CD4-positive, alpha-beta T cell treated with Interleukin-15 for 4 hours (primary cell): ENCODE results near the gene IPPK.

ENCODE experiments used
- DNase-seq: peaks from one replicate; pipeline ENCODE4 v3.0.0-alpha.2; 2020; ENCODE audit warnings: low spot score

The IPPK gene

DNA sequence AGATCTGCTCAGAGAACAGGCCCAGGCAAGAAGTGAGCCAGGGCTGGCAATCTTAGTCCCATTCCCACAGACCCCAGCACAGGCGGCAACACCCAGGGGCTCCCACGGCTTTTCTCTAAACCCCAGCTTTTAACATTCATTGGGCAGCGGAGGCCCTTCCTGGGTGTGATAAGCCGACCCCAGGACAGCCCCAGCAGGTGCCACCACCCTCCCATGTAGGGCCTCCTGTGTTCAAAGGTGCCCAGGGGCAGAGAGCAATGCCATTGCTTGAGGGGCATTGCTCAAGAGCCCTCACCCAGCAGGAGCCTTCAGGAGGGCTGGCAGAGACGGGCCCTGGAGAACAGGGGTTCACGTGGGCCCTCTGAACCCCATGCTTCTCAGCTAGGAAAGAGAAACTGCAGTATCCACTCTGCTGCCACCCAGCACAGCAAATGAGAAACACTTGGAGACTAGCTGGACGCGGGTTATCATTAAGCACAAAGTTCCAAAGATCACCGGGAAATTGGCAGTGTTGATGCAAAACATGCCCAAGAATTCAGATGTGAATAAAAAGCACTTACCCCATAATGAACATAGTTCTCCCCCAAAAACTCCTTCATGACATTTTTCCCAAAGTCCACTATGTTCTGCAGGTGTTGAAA is 13.9 kb downstream of the IPPK start:
- no peak for DNase-seq

DNA sequence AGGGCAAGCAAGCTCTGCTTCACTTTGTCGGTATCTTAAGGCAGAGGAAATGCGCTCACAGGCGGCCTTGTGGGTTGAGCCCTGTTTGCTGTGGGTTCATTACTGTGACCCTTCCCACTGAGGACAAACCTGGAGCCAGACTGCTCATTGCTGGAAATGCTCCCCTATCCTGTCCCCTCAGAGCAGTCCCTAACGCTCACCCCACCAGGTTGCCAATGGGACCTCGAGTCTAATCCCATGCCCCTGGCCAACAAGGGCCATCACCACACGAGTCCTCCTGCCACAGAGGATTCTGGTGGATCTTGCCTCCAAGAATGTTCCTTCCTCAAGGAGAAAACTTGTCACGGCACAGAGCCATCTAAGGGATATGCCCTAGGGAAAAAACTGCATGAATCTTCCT is 14.6 kb downstream of the IPPK start:
- DNase-seq: no peak

DNA sequence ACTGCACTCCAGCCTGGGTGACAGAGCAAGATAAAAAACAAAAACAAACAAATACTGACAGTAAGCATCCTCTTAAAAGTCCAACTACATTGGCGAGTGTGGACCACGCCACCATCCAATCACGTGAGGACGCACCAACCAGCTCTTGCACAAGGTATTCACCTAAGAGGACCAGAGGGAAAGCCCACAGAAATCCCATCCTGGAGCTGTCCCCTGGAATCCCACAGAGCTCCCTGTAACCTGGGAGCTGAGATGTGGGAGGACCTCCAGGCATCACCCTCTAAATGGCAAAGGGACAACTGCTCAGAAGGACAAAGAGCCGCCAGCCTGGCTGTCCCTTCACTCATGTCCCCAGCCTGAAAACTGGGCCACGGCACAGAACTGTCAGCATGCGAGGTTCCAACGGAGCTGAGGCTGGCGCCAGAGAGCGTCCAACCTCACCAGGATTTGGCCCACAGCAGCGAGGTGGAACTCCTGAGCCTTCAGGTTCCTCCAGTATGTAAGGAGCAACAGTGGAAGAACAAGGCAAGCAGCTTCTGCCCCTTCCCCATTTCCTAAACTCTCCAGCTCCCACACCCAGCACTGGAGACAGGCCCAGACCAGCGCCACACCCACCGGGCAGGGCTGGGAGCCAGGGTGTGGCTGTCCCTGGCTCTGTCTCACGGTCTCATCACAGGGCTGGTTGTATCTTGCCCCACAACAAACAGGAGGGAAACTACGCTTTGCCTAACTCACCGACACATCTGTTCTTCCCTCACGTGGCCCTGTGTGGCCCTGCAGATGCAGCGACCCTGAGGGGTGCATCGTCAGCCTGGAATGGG is 15.2 kb downstream of the IPPK start:
- DNase-seq: no peak

DNA sequence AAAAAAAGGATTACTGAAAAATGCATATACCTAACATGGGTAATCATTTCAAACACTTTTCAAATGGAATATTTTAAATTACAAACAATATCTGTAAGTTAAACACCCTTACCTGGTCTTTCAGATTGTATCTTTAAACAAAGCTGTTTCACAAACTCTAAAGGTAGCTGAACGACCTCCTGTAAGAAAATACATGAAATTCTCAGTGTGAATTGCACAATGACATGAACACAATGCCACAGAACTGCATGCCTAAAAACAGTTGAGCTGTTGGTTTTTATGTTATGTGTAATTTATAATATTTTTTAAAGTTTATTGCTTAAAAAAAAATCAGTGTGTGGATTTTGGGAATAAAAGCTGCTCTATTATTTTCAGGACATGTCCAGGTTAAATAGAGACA is 17.5 kb downstream of the IPPK start:
- DNase-seq: no peak

DNA sequence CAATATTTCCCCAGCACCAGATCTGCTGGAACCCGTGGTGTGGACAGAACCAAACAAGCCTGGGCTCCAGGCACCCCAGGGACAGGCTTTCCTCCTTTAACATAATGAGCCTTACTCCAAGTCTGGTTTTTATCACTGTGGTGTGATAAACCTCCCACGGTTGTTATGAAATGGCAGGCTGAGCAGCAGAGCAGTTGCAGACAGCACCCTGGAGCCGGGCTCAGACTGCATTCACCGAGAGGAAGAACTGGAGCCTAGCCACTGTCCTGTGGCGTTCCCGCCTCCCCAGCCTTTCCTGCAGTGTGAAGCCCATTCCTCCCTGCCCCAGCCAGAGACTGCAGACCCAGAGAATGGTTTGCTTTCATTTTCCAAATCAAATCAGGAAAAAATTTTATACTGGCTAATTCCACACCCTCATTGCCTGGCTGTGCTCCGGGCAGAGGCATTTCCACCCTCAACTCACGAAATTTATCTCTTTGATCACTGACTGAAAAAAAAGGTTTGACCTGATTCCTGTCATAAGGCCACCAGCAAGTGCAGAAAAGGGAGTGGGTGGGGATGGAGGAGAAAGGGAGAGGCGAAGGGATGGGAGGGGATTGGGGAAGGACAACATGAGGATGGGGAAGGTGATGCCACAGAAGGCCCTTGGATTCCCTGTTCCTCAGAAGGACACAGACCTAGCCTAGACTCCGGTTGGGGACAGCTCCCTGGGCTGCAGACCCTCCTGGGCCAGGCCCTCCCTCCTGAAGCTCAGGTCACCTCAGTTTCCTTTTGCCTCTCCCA is 18.9 kb downstream of the IPPK start:
- DNase-seq: no peak

DNA sequence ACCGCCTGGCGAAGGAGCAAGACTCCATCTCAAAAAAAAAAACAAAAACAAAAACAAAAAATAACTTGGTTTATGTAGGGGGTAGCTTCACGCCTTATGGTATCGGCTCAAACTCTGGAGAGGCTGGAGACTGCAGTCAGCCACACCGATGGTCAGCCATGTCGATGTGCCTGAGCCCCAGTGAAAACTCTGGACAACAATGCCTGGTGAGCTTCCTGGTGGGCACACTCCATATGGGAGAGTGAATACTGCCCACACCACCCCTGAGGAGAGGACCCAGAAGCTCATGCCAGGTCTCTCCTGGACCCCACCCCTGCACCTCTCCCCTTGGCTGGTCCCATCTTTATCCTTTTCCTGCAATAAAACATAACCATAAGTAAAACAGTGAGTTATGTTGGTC is 19.6 kb downstream of the IPPK start:
- DNase-seq: no peak

DNA sequence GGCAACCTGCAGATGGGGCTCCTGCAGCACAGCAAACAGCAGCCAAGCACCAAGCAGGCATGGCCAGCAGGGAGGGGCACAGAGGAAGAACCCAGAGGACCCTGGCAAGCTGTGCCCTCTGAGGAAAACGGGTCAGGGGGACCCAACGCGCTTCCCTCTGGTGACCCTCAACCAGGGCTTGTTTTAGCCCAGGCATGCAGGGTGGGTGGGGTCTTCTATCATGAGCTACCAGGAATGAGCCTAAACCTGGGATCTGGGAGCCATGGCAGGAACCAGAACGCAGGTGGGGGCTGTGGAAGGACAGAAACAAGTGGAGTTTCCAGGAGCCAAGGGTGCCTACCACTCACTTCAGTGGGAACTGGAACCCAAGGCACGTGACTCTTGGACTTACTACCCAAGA is 20.9 kb downstream of the IPPK start:
- no peak for DNase-seq

DNA sequence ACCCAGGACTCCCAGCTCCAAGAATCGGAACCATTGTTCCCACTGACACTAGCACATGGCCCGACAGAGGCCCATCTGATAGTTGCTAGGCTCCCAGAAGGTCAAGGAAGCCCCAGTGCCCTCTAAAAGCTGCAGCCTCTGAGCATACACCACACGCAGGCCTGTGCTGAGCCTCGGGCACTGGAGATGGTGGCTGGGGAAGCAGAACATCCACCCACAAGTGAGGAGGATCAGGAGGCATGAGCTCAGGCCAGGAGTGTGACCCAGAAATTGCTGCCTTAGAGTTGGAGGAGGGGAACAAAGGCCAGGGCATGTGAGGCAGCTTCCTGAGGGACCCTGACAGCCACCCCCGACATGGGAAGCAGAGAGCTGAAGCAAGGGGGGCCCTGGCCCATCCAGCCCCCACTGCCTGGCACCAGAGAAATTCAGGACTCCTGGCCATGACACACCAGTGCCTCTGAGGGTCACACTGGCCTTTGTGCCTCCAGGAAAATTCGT is 21.4 kb downstream of the IPPK start:
- no peak for DNase-seq

DNA sequence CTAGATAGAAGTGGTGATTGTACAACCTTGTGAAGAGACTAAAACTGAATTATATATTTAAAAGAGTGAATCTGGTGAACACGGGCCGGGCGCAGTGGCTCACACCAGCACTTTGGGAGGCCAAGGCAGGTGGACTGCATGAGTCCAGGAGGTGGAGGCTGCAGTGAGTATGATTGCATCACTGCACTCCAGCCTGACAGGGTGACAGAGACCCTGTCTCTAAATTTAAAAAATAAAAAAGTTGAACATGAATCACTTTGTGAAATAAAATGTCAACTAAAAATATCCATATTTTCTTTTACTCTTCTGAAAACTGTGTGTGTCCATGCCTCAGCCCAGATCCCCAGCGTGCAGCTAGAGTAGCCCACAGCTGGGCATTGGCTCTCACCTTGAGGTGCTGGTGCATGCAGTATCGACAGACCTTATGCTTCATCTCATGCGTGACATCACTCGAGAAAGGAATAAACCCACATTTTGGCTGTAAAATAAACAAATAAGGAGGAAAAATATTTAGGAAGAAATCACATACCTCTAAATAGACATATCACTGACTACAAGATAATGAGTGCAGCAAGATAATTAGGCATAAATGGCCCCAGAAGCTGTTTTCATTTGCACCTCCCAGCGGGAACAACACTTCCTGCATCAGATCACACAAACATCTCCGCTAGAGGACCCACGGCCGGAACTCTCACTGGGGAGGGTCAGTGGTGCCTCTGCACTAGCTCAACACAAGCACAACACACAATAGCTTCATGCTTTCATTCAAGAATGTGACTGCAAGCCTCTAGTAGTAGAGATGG is 22.1 kb downstream of the IPPK start:
- no peak for DNase-seq

DNA sequence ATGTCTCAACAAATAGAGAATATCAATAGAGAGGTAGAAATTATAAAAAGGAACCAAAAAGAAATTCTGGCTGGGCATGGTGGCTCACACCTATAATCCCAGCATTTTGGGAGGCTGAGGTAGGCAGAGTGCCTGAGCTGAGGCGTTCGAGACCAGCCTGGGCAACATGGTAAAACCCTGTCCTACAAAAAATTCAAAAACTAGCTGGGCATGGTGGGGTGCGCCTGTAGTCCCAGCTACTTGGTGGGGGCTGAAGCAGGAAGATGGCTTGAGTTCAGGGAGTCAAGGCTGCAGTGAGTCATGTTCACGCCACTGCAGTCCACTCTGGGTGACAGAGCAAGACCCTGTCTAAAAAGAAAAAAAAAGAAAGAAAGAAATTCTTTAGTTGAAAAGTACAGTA is 24.9 kb downstream of the IPPK start:
- DNase-seq: no peak

DNA sequence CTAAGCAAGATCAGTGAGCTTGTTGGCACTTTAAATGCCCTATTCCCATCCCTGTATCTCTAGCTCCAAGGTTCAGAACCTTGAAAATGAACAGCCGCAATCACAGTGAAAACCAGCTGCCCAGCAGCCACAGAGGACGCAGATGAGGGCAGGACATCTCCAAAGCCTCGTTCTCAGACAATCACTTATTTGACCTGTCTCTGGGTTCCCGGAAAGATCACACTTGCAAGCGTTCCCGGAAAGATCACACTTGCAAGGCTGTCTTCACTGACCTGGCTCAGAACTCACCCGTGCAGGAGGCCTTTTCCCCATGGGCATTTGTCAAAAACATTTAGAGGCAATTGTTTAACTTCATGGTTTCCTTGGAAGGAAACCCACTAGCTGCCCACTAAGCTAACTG is 25.7 kb downstream of the IPPK start:
- DNase-seq: no peak

DNA sequence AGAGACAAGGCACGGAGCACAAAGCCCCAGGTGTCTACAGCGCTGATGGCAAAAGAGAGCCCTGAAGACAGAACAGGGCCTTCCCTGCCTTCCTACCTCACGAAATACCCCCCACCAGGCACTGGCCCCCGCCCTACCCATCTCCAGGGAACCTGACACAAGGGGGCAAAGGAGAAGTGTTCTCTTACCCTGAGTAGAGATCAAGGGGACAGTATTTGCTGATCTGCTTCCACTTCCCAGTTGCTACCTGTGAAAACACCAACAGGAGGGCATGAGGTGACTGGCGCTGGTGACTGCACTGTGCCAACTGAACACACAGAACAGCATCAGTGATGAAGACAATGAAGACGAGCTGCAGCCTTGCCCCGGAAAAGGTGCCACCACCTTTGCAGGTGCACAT is 27.4 kb downstream of the IPPK start:
- no peak for DNase-seq

DNA sequence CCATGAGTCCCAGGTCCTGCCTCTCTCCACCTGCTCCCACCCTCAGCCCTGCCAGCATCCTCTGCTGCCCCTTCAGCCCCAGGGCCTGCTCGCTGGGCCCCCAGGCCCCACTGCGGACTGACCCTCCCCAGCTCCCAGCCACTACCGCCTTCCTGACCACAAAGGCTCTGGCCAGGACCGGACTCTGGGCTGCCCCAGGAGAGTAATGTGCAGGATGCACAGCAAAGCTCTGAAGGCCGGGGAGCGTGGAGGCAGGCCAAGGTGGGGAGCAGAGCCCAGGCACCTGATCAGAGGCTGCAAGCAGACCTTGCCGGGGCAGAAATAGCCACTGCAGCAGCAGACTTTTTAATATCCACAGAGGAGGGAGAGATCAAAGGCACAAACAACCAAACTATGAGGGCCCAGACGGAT is 27.9 kb downstream of the IPPK start:
- no peak for DNase-seq

DNA sequence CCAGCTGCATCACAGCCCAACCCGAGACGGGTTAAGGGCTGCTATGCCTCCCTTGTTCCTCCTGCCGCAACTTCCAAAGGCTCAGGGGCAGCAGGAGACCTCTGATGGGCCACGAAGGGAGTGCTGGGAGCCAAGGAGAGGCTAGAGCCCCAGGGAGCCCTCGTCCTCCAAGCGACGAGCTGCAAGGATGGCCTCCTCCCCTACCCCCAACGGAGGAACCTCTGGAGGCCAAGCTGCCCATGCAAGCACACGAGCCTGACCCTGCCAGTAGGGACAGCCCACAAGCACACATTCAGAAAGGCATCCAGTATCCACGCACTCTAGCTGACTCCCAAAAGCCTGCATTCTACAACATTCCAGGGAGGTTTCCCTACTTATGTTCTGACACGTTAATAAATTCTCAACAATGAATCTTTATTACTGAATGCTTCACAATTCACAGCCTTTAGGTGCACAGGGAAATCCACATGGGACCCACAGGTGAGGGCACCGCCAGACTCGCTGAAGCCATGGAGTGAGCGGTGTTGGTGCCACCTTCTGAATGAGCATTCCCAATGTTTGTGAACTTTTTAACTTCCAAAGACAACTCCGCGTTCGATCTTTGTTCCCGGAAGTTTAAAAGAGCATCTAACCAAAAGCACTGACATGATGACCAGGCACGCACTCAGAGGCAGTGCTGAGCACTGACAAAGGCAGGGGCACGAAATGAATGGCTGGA is 28.7 kb downstream of the IPPK start:
- no peak for DNase-seq

DNA sequence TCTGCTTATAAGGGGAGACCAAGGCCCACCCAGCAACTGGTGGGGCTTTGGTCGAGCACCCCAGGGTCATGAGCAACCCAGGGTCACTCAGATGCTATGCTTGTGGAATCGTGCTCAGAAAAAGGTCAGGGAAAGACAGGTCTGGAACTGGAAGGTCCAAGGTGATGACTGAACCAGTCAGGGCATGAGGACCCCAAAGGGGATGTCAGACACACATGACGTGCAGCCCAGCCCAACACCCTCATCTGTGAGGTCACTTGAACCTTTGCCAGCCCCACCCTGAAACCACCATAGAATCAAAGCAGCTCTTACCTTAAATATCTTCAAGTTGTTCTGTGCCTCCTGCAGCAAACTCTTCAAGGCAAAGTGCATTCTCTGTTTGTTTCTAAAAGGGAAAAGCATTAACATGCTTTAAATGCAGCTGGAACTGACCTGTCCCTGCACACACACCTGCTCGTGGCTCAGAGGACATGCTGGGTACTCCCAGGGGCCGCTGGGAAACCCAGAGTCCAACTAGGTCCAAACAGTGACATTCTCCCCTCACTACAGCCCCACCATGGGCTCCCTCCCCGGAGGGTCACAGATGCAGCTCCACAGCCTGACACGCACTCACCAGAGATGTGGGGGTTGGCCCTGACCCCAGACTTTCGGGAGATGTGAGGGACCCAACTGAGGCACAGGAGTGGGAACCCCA is 29.4 kb downstream of the IPPK start:
- DNase-seq: no peak

DNA sequence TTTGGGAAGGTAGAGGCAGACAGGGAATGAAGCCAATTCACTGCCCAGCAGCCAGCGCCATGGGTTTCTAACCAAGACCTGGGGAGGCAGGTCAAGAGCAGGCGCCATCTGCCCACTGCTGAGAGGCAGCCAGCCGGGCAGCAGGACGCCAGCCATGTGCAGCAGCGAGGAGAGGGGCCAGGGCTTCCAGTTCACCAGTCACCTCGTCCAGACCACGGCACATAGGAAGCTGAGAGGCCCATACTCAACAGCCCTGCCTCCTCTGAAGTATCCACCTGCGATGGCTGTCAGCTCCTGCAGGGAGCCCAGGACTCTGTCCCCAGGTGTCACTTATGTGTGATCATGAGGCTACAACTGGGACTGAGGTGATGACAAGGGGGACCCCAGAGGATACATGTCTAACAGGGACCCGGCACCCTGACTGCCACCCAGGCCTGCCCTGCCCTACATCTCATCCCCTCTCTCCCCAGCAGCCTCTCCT is 30.1 kb downstream of the IPPK start:
- DNase-seq: no peak

DNA sequence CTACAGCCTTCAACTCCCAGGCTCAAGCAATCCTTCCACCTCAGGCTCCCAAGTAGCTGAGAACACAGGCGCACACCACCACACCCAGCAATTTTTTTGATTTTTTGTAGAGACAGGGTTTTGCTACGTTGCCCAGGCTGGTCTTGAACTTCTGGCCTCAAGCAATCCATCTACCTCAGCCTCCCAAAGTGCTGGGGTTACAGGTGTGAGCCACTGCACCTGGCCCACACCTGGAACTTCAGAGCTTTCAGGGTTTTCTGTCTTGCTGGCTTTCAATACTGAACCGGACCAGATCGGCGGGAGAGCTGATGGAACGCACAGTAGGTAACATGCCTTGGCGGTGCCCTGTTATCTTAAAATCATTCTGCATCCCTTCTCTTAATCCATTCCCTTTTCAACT is 30.8 kb downstream of the IPPK start:
- DNase-seq: no peak

DNA sequence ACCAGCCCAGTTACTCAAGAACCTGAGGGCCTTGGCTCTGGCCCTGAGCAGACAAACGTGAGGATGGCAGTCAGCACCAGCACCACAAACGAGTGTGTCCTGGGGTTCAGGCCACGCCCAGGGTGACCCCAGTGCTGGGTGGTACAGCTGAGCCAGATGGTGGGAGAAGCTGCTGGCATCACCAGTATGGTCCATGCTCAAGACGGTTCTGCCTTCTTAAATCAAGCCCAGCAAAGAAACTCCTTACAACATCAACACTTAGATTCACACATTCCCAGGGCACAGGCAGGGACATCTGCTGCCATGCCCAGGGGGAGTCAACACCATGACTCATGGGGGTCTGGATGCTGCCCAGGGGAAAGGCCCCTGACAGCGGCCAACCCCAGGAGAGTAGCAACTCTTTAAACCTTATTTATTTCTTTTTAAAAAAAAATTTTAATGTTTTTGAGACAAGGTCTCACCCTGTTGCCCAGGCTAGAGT is 31.3 kb downstream of the IPPK start:
- DNase-seq: no peak

DNA sequence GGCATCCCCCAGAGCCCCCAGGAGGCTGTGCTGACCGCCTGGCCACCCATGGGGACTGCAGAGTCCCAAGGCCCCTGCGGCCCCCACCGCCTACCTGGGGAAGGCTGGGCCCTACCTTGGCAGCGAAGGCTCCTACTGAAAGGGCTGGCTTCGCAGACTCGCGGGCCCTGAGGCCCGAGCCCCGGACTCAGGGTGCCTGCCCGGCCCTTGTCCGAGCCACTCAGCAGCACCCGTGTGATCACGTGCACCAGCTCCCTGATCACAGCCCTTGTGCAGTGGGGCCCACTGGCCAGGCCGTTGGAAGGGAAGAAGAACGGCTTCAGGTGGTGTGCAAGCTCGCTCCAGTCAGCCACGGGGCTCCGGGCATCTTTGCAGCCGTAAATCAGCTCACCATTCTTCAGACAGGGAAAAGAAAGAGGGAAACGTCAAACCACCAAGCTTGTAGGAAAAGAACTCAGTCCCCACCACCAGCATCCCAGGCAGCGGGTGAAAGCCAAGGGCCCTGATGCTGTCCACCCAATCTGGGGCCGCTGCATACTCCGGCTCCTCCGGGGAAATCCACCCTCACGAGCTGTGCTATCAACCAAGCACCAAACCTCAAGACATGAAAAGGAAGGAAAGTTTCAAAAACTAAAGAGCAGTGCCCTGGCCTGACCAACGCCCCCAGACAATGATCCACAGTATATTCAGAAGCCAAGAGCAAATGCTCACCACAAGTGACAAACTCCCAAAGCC is 31.9 kb downstream of the IPPK start:
- DNase-seq: no peak

DNA sequence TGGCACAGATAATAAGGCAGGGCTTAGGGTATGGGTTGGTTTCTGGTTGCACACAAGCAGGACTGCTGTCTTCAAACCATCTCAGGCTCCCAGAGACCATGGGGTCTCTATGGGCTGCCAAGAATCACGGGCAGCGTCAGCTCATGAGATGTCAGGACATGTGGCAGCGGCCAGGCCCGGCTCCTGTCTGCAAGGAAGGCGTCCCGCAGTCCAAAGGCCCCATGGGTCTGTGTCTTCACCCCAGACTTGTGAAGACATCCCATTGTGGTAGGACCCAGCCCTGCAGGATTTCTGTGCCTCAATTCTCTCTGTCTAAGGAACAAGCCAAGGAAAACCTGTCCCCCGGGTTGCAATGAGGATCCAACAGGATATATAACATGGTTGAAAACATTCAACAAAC is 32.6 kb downstream of the IPPK start:
- DNase-seq: no peak
